ENCODE measurements around the gene SLC22A12. TPM values are rescaled to one million over a fixed set of nuclear protein-coding genes. Genes with fewer than 3 reads are reported as not detected.

The SLC22A12 gene
- not detected in 5 replicates for total RNA-seq (2022; extraction: Qiagen RNA extraction; ENCODE audit: low read depth)

DNA sequence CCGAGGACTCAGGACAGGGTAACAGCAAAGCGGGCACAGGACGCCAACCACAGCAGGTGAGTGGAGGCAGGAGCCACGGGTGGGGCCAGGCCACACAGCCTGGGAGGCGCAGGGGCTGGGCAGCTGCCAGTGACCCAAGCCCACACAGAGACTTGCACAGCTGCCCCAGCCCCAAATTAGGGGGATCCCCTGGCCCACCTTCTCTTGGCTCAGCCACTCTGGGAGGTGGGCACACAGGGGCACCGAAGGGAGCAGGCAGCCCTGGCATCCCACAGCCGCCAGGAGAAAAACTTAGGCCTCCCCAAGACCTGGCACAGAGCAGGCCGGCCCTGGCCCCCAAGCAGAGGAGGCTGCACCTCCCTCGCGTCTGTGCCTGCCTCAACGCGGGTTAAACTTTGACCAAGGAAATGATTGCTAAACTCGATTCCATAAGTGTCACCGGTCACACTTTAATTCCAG lies at the start of gene SLC22A12:
SLC22A12 (plus strand) TSS at position 458 of the 459 bp plus-strand sequence. CDS start 337 bp downstream, outside the sequence.

Other genes with a start within 250 kb of the SLC22A12 start
- 51.6 to 71.2 TPM (median 63.1 TPM) in 5 replicates for gene RPS6KA4, start 232.1 kb upstream of the SLC22A12 start, total RNA-seq (2022; extraction: Qiagen RNA extraction; ENCODE audit: low read depth)
- gene SLC22A11, start 35.3 kb upstream of the SLC22A12 start, total RNA-seq (2022; extraction: Qiagen RNA extraction; ENCODE audit: low read depth), result 0.06 to 0.17 TPM (median 0.08 TPM) in 4 of 5 replicates, not detected in the other
- 0.13 to 1.1 TPM (median 0.34 TPM) in 5 replicates for gene NRXN2, start 132.0 kb downstream of the SLC22A12 start, total RNA-seq (2022; extraction: Qiagen RNA extraction; ENCODE audit: low read depth)
- gene RASGRP2, start 152.9 kb downstream of the SLC22A12 start, total RNA-seq (2022; extraction: Qiagen RNA extraction; ENCODE audit: low read depth), result 0.70 to 1.5 TPM (median 1.1 TPM) in 5 replicates
- 0.12 to 0.40 TPM (median 0.30 TPM) in 5 replicates for gene PYGM, start 168.8 kb downstream of the SLC22A12 start, total RNA-seq (2022; extraction: Qiagen RNA extraction; ENCODE audit: low read depth)
- gene SF1, start 187.3 kb downstream of the SLC22A12 start, total RNA-seq (2022; extraction: Qiagen RNA extraction; ENCODE audit: low read depth), result 172 to 224 TPM (median 188 TPM) in 5 replicates
- gene MAP4K2, start 212.0 kb downstream of the SLC22A12 start, total RNA-seq (2022; extraction: Qiagen RNA extraction; ENCODE audit: low read depth), result 6.4 to 10.8 TPM (median 10.2 TPM) in 5 replicates
- 25.9 to 45.2 TPM (median 41.1 TPM) in 5 replicates for gene MEN1, start 219.3 kb downstream of the SLC22A12 start, total RNA-seq (2022; extraction: Qiagen RNA extraction; ENCODE audit: low read depth)